GM19372 (cell line): ENCODE measurements around the gene RASAL3.

ENCODE experiments used
- ATAC-seq: cut with Tn5 transposase; IDR thresholded peaks from one replicate; pipeline ENCODE4 v1.9.1; 2021; ENCODE audit warnings: mild to moderate bottlenecking, low read depth, moderate library complexity; ENCODE audit not compliant: unreplicated experiment

Gene RASAL3

DNA sequence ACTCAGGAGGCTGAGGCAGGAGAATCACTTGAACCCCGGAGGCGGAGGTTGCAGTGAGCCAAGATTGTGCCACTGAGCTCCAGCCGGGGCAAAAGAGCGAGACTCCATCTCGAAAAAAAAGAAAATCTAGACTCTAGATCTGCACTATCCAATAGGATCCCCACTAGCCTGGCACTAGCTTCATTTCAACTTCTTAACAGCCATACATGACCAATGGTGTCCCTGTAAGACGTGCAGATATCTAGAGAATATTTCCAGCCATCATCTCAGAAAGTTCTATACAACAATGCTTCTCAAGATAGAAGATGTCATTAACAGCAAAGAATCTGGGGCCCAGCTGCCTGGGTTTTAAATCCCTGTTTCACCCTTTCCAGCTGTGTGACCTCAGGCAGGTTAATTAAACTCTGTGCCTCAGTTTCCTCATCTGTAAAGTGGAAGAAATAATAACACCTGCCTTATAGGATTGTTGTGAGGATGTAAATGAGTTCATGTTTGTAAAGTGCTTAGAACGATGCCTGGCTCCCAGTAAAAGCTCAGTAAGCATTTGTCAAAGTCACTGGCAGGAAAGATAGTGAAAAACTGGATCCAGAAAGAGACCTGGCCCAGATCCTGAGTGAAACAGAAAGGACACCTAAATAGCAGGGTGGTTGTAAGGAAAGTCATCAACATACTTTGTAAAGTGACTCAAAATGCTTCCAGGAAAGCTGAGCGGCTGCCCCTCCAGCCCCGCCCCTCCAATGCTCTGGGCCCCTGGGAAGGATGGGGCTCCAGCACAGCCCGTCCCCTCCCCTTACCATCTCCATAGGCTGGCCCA is 28.1 kb downstream of the RASAL3 start:
- ATAC-seq: no peak

DNA sequence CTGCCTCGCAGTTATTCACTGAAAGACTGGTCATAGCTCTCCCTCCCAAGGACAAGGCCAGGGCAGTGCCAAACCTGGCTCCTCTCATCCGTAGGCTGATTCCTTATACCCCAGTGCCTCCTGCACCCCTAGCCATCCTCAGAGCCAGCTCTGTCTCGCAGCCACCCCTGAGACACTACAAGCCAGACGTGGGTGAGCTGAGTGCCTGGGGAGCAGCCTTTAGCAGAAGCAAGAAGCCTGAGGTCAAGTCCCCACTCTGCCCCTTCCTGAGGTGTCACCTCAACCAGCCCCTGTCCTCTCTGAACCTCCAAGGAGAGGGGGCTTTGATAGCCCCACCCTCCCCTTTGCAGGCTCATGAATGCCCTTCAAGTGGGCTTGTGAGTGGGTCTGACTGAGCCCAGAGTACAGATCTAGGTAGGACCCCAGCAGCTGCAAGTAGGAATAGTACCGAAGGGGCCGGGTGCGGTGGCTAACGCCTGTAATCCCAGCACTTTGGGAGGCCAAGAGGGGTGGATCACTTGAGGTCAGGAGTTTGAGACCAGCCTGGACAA is 30.8 kb downstream of the RASAL3 start:
- ATAC-seq: no peak

DNA sequence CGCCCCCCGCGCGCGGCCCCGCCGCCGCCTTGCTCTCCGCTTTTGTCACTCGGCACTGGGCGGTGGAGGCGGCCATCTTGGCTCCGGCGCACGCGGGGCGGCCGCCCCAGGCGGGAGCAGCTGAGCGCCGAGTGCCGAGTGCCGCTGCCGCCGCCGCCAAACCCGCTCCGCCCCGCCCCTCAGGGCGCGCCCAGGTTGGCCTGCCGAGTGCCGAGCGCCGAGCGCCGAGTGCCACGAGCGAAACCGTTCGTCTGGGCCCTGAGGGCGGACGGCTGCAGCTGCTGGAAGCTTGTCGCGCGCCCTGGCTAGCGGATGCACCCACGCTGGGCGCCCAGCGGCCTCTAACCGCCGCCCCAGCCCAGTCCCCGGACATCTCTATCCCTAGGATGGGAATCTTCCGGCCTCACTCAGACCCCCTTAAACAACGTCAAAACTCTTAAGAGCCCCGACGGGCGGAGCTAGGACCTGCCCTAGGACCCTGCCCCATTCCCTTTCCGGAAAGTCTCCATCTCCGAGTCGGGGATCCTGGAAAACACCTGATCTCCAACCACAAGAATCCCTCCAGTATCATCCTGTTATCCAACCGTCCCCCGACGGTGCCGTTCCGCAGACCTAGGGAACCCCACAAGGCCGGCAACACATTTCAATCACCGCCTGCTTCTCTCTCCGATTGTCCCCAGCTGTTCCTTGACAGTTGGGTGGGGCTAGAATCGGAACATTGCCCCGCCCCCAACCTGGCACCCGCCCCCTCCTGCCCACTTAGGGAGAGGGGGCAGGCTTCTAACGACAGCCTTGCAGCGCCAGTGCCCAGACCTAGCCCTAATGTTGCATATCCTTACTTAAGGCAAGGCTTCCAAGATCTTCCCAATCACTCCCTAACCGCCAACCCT is 31.5 kb downstream of the RASAL3 start:
- ATAC-seq: peak; percentile 63

DNA sequence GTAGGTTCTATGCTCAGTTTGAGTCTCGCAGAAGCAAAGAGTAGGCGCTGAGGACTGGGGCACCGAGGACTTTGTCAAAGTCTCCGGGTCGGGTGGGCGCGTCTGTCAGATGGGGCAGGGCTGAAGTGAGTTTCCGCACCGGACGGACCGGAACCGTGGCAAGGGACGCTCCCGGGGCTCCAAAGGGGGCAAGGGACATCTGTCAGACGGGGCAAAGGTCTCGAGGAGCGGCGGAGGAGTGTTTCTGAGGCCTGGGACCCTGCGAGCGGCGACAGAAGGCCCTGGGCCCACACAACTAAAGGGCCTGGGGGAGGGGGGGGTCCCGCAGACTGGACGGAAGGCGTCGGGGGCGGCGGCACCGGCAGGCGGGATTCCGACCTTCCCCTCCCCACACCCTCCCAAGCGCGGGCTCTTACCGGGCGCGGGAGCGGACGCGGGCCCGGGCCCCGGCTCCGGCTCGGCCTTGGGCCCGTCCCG is 32.3 kb downstream of the RASAL3 start:
- no peak for ATAC-seq

DNA sequence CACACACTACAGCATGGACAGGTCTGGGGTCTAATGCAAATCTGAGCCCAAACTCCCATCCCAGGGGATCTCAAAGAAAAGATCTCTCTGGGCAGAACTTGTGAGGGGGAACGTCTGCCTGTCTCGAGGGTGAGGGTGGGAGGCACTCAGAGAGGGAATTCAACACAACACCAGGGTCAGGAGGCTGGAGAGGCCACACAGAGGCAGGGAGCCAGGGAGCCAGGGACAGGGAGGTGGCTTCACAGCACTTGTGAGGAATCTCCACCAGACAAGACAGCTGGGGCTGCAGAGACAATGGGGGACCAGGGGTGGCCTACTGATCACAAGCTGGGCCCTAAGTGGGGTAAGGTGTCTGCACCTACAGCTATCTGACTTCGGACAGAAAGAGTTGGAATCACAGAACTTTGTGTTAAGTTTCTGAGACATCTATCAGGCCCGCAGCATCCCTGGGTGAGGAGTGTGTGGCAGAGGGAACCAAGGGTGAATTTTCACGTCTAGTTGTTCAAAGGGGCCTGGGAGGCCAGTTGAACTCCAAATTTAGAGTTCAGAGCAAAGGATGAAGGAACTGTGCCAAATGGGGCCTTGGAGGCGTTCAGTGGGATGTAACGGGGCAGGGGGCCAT is 32.8 kb downstream of the RASAL3 start:
- ATAC-seq: no peak

DNA sequence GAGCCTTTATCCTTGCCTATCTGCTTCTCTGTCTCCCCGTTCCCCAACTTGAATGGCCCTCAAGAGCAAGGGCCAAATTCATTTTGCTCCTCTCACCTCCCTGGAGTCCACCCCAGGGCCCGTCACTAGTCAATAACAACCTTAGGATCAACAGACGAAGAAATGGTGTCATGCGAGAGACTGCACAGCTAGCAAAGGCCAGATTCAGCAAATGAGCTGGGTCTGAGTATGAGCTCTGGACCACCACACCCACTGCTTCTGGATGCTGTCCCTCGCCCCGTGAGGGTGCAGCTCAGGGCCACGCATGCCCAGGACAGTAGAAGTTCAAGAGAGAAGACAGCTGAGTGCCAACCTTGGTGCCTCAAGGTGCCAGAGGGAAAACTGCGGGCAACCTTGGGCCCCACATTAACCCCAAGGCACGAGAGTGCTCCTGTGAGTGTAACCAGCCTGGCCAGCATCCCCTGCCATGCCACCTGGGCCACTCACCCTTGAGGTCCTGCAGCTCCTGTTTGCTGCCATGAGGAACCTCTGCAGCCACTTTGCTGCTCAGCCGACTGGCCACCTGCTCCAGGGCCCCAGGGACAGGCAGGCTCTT is 33.7 kb downstream of the RASAL3 start:
- no peak for ATAC-seq

DNA sequence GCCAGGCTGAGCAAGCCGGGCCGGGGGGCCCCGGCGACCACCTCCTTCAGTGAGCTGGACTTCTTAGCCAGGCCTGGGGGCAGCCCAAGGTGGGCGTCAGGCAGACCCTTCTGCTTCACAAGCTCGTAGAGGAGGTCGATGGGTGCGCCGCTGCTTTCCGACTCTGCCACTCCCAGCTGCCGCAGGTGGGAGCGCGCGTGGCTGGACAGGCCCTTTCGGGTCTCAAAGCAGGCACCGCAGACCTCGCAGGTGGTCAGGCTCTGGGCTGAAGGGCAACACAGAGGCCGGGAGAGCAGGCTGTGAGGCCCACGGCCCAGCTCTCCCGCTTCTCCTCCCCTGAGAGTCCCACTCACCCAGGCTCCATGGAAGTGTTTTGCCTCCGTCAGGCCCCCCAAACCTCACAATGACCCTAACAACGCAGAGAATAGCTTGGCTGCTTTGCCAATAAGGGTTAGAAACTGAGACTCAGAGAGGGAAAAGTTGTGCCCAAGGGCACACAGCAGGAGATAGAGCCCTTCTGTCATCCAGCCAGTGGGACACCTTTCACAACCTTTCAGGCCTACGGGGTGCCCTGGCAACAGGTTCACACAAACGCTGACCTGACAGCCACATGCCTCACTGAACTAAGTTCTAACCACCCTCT is 34.4 kb downstream of the RASAL3 start:
- ATAC-seq: no peak

DNA sequence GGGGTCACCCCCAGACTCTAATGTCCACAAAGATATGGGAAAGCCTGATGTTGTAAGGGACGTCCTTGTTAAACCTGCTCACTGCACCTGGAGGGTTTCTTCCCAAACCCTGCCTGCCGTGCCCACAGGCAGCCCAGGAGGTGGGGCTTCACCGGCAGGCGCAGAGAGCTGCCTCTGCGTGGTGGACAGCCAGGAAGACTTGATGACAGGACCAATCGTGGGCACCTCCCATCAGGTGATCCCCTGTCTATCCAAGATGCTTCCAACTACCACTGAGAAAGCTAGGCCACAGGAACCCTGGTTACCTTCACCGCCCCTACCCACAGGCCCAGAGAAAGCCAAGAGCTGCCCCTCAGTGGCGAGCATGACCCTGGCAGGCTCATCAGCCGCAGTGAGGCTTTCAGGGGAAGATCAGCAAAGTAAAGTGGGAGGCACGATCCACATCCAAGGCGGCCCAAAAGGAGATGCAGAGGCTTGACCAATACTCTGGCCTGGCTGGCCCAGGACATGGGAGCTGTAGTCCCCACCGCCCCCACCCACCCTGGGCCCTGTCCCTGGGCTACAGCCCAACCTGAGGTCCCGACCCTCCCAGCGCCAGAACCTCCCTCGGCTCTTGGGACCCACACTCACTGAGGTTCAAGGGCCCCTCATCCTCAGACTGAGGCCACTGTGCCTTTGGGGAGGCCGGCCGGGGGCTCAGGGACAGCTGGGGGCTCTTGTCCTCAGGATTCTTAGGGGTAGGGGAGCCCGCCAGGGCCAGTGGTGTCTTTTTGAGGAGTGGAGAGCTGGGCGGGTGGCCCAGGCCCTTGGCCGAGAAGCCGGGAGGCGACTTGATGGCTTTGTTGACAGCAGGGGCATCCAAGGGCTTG is 35.2 kb downstream of the RASAL3 start:
- no peak for ATAC-seq

DNA sequence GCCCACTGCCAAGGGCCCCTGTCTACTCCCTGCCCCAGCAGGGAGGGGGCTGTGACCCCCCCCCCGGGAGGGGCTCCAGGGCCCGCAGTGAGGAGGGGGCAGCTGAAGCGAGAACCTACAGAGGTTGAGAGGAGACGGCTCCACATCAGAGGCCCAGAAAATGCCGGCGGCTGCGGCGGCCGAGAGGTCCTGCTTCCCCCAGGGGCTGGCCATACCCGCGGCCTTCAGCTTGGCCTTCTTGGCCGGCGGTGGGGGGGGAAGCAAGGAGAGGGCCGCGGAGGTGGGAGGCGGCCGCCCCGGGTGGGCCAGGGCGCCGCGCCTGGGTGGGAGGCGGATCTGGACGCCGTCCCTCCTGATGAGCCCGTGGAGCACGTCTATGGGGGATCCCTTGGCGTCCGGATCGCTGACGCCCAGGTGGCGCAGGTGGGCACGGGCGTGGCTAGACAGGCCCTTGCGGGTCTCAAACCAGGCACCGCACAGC is 36.3 kb downstream of the RASAL3 start:
- ATAC-seq: no peak

DNA sequence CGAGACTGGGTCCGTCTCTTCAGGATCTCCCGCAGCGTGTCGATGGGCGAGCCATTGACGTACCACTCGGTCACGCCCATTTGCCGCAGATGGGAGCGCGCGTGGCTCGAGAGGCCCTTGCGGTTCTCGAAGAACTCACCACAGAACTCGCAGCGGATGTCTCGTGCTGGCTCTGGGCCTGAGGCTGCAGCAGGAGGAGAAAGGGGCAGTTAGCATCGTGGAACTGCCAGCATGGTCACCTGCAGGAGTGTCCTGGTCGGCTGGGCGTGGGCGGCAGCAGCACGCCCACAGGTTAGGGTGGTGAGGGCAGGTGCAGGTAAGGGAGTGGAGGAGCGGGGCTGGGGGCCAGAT is 37.0 kb downstream of the RASAL3 start:
- ATAC-seq: no peak

DNA sequence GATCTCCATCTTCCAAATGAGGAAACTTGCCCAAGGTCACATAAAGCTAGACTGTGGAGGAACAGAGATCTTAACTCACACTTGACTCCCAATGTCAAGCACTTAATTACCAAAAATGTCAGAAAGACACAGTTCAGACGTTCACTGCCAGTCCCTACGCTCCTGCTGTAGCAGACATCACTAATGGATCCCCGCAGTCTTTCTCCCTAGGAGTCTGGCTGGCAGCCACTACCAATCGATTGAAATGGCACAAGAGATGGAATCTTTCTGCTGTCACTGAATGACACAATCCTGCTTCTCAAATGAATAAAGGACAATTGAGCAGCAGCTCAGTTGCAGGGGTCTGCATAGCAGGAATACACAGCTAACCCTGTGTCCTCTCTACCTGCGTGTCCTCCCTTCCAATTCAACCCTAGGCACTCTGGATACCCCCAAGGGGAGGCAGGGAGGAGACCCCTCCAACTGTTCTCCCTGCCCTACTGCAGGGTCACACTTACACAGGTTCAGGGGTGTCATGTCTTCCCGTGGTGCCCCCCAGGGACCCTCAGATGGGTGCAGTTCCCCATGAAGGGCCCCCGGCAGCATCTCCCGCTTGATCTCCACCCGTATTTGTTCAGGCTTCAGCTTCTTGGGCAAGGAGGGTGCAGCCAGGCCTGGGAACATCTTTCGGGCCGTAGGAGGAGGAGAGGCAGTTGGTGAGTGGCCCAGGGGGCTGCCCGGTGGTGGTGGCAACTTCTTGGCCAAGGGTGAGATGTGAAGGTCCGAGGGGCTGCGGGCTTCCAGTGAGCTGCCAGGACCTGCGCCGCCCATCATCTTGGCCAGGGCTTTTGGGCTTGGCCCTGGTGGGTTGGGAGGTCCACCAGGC is 37.6 kb downstream of the RASAL3 start:
- ATAC-seq: no peak

DNA sequence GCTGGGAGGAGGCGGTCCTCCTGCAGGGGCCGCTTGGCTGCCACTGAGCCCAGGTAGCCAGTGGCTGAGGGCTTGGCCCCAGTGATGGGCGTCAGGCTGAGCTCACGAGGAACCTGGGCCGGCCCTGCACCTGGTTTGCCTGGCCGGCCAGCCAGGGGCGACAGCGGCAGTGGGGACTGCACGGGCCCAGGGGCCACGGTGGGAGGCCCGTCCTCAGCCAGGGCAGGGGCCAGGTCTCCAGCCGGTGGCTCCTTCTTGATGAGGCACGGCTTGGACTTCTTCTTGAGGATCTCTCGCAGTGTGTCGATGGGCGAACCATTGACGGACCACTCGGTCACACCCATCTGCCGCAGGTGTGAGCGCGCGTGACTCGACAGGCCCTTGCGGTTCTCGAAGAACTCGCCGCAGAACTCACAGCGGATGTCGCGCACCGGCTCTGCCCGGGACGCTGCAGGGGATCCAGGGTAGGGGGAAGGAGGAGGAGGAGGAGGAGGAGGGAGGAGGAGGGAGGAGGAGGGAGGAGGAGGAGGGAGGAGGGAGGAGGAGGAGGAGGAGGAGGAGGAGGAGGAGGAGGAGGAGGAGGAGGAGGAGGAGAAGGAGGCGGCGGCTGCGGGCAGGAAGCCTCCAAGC is 38.9 kb downstream of the RASAL3 start:
- no peak for ATAC-seq

DNA sequence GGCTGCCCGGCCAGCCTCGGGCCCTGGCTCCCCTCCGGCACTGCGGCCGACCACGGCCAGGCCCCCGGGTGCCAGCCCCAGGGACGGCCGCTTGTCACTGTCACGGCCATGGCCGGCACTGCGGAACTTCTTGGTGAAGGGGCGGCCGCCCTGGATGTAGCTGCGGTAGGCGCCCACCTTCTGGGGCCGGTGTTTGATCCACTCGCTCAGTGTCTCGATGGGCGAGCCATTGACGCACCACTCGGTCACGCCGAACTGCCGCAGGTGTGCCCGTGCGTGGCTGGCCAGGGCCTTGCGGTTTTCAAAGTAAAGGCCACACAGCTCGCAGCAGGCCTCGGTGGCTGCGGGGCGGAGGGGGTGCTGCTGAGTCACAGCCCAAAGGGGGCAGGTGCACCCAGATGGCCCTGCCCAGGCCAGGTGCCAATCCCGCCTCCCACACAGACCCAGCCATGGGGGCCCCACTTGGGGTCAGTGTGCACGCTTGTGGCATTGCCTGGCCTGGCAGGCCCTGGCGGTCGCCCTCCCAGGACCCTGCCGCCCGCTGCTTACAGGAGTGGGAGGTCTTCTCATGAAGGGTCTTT is 39.6 kb downstream of the RASAL3 start:
- no peak for ATAC-seq

DNA sequence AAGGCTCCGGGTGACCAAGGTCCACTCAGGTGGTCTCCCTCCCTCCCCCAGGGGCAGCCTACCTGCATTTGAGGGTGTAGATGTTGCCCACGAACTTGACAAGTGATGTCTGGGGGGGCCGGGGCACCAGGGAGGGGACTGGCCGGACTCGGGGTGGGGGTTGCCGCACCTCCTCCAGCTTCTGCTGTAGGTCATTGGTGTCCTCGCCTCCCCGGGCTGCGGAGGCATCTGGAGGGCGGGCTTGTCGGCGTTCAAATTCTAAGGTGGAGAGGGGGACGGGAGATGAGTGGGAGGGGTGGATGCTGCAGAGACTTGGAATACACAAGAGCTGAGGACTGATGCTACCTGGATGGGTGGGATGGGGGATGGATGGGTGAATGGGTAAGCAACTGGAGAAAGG is 40.2 kb downstream of the RASAL3 start:
- ATAC-seq: no peak

DNA sequence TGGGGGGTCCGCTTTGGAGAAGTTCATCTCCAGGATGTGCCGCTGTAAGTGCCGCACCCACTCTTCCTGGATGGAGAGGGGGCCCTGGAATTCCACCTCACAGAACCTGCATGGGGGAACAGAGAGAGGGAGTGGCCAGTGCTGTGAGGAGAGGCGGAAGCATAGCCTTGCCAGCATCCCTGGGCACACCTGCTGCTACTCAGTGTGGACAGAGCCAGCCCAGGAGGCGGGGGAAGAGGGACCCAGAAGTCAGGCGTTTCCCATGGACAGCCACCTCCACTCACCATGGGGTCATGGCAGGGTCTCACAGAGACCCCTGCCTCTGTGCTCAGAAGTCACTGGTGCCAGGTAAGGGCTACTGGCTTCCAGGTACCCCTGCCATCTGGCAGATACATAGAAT is 41.2 kb downstream of the RASAL3 start:
- ATAC-seq: no peak

DNA sequence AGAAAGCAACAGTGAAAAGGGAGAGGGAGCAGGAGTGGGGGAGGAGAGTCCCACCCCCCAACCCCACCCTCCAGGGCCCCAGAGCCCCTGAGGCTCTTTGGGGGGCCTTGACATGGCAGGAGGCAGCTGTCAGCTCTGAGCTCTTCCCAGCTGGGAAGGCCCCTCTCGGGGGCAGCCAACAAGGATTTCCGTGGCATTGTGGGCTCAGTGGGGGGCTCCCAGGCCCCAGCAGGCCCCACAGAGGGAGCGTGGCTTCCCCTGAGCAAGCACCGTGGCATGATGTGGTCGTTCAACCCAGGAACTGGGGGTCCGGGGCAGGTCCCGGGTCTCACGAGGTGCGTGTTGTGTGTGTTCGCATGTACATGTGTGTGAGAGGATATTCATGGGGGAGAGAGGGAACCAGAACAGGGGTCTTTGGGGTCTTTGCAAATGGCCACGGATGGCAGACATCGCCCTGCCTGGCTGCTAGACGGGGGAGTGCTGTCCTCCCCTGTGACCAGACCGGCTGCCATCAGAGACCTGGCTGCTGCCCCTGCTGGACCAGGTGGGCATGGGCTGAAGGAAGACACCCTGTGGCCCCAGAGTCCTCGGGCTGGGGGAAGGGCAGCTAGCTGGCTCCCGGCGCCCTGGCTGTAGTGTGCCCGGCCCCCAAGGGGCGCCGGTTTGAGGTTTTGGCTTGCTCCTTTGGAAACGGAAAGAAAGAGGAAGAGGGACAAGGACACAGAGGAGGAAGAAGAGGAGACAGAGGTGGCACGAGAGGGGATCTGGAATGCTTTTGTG is 41.9 kb downstream of the RASAL3 start:
- no peak for ATAC-seq
